Activated CD4-positive, alpha-beta memory T cell treated with anti-CD3 and anti-CD28 coated beads for 36 hours (primary cell): ENCODE measurements around the gene MAPRE2. TPM values are rescaled to one million over a fixed set of nuclear protein-coding genes. Genes with fewer than 3 reads are reported as not detected.

Experiments used
- CTCF ChIA-PET: fragments of 350-600 bp; sonication (Branson Sonifier 250); formaldehyde crosslinking; loops from one replicate; lab custom pipeline; 2021; ENCODE audit warnings: antibody characterized with exemption, inconsistent platforms; lab: Charles Lee
- POLR2A ChIA-PET: fragments of 350-600 bp; sonication (Branson Sonifier 250); formaldehyde crosslinking; loops from one replicate; lab custom pipeline; 2021; ENCODE audit warnings: antibody characterized with exemption; lab: Charles Lee
- DNase-seq: peaks from one replicate; pipeline ENCODE4 v3.0.0-alpha.2; 2020
- H3K27ac Mint-ChIP-seq: one replicate; pipeline ENCODE4 v1.8.0; 2021; ENCODE audit warnings: mixed read lengths
- H3K27me3 Mint-ChIP-seq: one replicate; pipeline ENCODE4 v1.8.0; 2021; ENCODE audit warnings: mixed read lengths
- H3K36me3 Mint-ChIP-seq: one replicate; pipeline ENCODE4 v1.8.0; 2021; ENCODE audit warnings: mixed read lengths
- H3K4me1 Mint-ChIP-seq: one replicate; pipeline ENCODE4 v1.8.0; 2021; ENCODE audit warnings: low read depth, mixed read lengths
- H3K4me3 Mint-ChIP-seq: one replicate; pipeline ENCODE4 v1.8.0; 2021; ENCODE audit warnings: mild to moderate bottlenecking, mixed read lengths
- H3K9me3 Mint-ChIP-seq: one replicate; pipeline ENCODE4 v1.8.0; 2021; ENCODE audit warnings: mixed read lengths
- intact Hi-C: fragments of 100-400 bp; cut with micrococcal nuclease; formaldehyde crosslinking; loops from one replicate; pipeline ENCODE4 v1.15.1; 2023
- total RNA-seq, 2 experiments: library from RNA; stranded (reverse); gene quantifications; one replicate each; pipeline ENCODE4 v1.2.3, GENCODE V29; 2021

MAPRE2 gene
- total RNA-seq, 2 experiments from 2014 or later, result 46.4 to 46.5 TPM

DNA sequence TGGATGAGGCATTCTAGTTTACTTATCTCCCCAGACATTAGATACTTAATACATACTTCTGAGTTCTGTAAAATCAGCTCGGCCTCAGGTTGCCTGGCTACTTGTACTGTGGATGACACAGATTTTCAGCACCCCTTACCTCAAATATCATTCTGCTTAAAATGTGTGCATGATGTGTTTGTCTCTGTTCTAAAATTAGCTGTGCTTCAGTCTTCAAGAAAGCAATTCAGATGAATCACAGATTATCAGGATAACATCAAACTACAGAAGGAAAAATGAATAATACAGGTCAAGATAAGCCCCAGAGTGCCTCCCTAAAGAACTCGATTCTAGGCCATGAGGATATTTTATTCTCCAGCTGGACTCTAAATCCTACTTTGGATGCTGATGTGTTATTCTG lies 21.3 kb upstream of the MAPRE2 start:
- H3K36me3 Mint-ChIP-seq, result no peaks in the 10 kb centered on the region
- CTCF ChIA-PET, result no interaction called here
- H3K4me3 Mint-ChIP-seq, result no peak overlapping the region
- intact Hi-C loops, result no loop called here
- H3K27me3 Mint-ChIP-seq, result peaks cover 5% of the 10 kb centered on the region
- H3K9me3 Mint-ChIP-seq, result no peaks in the 10 kb centered on the region
- H3K27ac Mint-ChIP-seq, result no peak overlapping the region
- H3K4me1 Mint-ChIP-seq, result no peaks in the 10 kb centered on the region
- POLR2A ChIA-PET, result no interaction called here
- no peak for DNase-seq

DNA sequence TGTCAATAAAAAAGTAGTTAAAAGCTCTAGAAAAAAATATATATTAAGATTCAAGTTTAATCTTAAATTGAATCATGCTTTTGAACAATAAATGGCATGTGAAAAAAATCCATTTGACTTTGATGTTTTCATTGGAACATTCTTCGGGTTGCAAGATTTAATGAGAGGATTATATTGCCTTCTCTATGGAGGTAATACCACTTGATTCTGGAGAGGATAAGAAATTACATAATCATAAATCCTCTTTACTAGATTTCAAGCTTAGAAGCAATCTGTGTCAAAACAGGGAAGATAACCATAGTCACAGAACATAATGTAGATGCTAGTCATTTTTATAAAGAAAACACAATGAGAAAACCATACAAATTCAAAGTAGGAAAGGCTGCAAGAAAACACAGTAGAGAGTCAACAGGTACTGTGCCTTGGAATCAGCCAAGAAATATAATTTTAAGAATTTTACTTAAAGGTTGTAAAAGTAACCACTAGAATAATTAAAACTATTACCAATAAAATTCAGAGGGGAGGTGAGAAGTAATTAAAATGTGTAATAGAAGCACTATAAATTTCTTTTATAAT lies 18.7 kb upstream of the MAPRE2 start:
- DNase-seq, result no peak
- POLR2A ChIA-PET, result no interaction called here
- Mint-ChIP-seq H3K27me3 (peaks cover 5% of the 10 kb centered on the region), H3K27ac (no peak overlapping the region), H3K4me1 (peaks cover 10% of the 10 kb centered on the region), H3K36me3 (no peaks in the 10 kb centered on the region), H3K4me3 (no peak overlapping the region), H3K9me3 (no peaks in the 10 kb centered on the region)
- intact Hi-C loops, result no loop called here
- CTCF ChIA-PET, result no interaction called here

DNA sequence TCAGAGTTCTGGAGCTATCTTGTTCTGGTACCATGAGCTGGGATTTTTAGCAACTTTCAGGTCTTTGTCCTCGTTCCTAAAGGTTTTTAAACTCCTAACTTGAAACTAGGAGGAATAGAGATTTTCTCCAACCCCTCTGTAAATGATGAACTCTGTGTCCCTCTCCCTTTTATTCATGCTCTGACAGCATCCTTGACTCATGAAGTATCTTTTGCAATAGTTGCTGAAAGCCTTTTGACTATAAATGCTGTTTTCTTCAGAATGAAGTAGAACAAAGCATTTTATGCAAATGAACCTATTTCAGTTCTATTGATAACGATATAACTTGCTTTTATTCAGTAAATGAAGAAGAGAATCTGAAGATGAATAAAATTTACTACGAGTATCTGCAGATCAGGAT lies 17.0 kb upstream of the MAPRE2 start:
- Mint-ChIP-seq H3K4me3 (no peak overlapping the region), H3K36me3 (no peaks in the 10 kb centered on the region), H3K27ac (no peak overlapping the region), H3K9me3 (no peaks in the 10 kb centered on the region), H3K4me1 (peaks cover 11% of the 10 kb centered on the region), H3K27me3 (peaks cover 1% of the 10 kb centered on the region)
- ChIA-PET CTCF (interaction anchor here (1.3 to 1.4 kb wide), 2 partner anchors 17 to 121 kb away, joined by 3 to 4 read pairs; no protein-coding TSS in a partner anchor), POLR2A (no interaction called here)
- intact Hi-C loops, result no loop called here
- DNase-seq, result no peak

DNA sequence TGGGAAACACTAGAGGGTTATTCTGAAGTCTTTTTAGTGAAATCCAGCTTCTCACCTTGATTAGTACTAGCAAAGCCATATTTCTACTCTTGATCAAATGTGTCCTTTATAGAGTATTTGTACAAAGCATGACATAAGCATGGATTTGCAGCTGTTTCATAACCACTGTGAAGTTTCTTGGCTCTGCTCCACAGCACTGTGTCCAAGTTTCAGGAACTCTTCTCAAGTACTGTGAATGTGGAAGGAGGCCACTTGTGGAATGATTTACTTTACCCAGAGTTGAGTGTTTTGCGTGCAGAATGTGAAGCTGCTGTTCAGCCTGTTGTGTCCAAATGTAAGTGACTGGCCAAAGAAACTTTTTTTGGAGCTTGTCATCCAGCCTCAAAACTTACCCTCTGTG lies 16.2 kb upstream of the MAPRE2 start:
- POLR2A ChIA-PET, result no interaction called here
- H3K9me3 Mint-ChIP-seq, result no peaks in the 10 kb centered on the region

DNA sequence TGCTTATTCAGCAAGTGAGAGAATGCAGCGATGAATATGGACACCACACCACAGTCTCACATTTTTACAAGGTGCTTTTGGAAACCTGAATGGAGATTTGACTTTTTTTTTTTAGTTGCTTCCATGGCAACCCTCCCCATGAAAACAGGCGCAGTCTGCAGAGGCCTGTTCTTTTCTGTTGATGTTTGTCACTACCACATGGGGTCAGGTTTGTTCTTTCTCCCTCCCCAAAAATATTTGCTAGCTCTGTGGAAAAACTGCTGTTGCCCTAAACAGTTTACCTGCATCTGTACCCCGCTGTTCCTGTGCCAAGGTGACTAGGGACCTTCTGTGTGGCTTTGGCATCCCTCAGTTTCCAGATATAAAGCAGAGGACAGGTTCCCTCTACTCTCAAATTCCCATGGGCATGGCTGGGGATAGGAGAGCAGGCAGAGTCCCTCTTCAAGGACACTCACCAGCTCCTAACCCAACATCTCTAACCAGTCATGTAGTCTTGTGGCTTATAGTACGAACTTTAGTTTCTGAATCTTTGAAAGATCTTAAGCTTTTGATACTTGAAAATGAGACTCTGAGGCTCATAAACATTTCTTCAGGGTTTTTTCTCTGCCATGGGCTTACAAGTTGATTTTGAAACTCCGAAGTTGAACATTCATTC lies 14.7 kb upstream of the MAPRE2 start:
- H3K9me3 Mint-ChIP-seq, result no peaks in the 10 kb centered on the region
- H3K4me1 Mint-ChIP-seq, result peaks cover 30% of the 10 kb centered on the region
- ChIA-PET POLR2A (interaction anchor here (1.0 kb wide), 1 partner anchor 15 kb away, joined by 6 read pairs; the partner anchor contains the start of gene MAPRE2), CTCF (interaction anchor here (1.0 to 5.6 kb wide), 7 partner anchors 14 to 329 kb away, joined by 3 to 57 read pairs (median 7); partner anchors contain the start of gene MAPRE2)
- intact Hi-C loops, result loop anchor here (1.0 kb wide), 1 partner anchor 117 kb away; no protein-coding TSS in a partner anchor
- H3K27me3 Mint-ChIP-seq, result peaks cover 1% of the 10 kb centered on the region
- DNase-seq, result no peak
- no peak overlapping the region for H3K27ac Mint-ChIP-seq
- no peaks in the 10 kb centered on the region for H3K36me3 Mint-ChIP-seq
- H3K4me3 Mint-ChIP-seq, result no peak overlapping the region

More for the DNA sequence above, 16.2 kb upstream of the MAPRE2 start:
- no peaks in the 10 kb centered on the region for H3K36me3 Mint-ChIP-seq
- H3K4me1 Mint-ChIP-seq, result peaks cover 17% of the 10 kb centered on the region
- DNase-seq, result no peak
- intact Hi-C loops, result no loop called here
- no peak overlapping the region for H3K4me3 Mint-ChIP-seq
- no peak overlapping the region for H3K27ac Mint-ChIP-seq
- peaks cover 1% of the 10 kb centered on the region for H3K27me3 Mint-ChIP-seq
- CTCF ChIA-PET, result interaction anchor here (0.8 to 5.6 kb wide), 7 partner anchors 15 to 330 kb away, joined by 3 to 57 read pairs (median 4); partner anchors contain the start of gene MAPRE2

DNA sequence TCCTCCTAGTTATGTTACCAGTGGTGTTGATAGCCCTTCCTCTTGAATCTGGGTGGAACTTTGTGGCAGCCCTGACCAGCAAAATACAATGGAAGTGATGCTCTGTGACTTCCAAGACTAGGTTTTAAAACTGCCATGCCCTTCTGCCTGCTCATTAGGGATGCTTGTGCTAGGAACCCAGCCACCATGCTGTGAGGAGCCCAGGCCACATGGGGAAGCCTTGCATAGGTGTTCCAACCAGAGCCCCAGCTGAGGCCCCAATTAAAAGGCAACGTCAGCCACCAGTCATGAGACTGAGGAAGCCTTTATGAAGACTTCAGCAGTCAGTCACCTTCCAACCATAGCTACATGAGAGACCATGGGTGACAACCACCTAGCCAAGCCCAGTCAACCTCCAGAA lies 14.0 kb upstream of the MAPRE2 start:
- Mint-ChIP-seq H3K4me3 (no peak overlapping the region), H3K27me3 (peaks cover 1% of the 10 kb centered on the region), H3K27ac (no peak overlapping the region), H3K4me1 (peaks cover 37% of the 10 kb centered on the region), H3K36me3 (no peaks in the 10 kb centered on the region), H3K9me3 (no peaks in the 10 kb centered on the region)
- intact Hi-C loops, result no loop called here
- POLR2A ChIA-PET, result interaction anchor here (3.4 kb wide), 1 partner anchor 14 kb away, joined by 46 read pairs; the partner anchor contains the start of gene MAPRE2
- peak; percentile 26 for DNase-seq
- CTCF ChIA-PET, result interaction anchor here (1.0 to 5.6 kb wide), 3 partner anchors 13 to 116 kb away, joined by 3 to 57 read pairs (median 17); partner anchors contain the start of gene MAPRE2

DNA sequence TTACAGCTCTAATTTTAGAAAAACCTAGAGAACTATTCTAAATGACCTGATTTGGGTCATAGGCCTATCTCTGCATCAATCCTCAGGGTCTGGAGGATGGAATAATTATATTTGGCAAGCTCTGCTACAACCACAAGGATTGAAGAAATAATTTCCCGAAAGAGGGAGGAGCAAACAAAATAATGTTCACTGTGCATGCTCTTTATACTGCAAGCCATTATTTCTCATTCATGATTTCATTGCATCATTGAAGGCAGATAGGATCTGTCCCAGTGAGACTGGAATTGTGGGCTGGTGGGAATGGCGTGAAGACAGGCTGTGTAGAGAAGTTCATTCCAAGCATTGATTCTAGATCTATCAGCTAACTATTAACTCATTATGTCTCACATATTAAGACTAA lies 12.7 kb upstream of the MAPRE2 start:
- Mint-ChIP-seq H3K9me3 (no peaks in the 10 kb centered on the region), H3K36me3 (no peaks in the 10 kb centered on the region), H3K27ac (no peak overlapping the region), H3K27me3 (no peaks in the 10 kb centered on the region), H3K4me3 (no peak overlapping the region), H3K4me1 (peaks cover 42% of the 10 kb centered on the region)
- intact Hi-C loops, result no loop called here
- CTCF ChIA-PET, result interaction anchor here (1.7 to 5.6 kb wide), 4 partner anchors 12 to 115 kb away, joined by 3 to 57 read pairs (median 11); partner anchors contain the start of gene MAPRE2
- POLR2A ChIA-PET, result interaction anchor here (0.5 to 3.4 kb wide), 5 partner anchors 12 to 537 kb away, joined by 3 to 46 read pairs (median 3); partner anchors contain the start of gene MAPRE2
- DNase-seq, result no peak

DNA sequence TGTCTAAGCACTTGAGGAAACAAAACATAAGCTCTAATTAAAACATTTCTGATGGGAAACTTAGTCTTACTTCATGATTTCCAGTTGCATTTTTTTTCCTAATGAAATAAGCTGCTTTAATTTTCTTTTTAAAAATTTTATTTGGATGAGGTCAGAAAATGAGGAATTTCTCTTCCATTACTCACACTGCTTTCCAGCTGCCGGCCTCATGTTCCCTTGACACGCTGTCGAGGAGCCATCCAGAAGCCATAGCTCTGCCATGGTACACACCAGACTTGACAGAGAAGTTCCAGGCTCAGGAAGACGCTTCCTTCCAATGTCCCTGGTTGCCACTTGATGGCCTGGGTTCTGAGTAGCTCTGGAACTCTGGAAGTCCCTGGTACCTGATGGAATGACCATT lies 12.1 kb upstream of the MAPRE2 start:
- Mint-ChIP-seq H3K4me3 (no peak overlapping the region), H3K27ac (peak overlapping the region; percentile 95), H3K9me3 (no peaks in the 10 kb centered on the region), H3K4me1 (peaks cover 42% of the 10 kb centered on the region), H3K27me3 (no peaks in the 10 kb centered on the region), H3K36me3 (no peaks in the 10 kb centered on the region)
- ChIA-PET CTCF (interaction anchor here (0.6 to 5.6 kb wide), 11 partner anchors 11 to 367 kb away, joined by 3 to 57 read pairs (median 4); partner anchors contain the start of gene MAPRE2), POLR2A (interaction anchor here (0.7 to 3.4 kb wide), 7 partner anchors 12 to 315 kb away, joined by 3 to 46 read pairs (median 5); partner anchors contain the start of genes MAPRE2, ZNF24 and ZSCAN30)
- DNase-seq, result no peak
- intact Hi-C loops, result loop anchor here (1.0 kb wide), 1 partner anchor 130 kb away; no protein-coding TSS in a partner anchor

DNA sequence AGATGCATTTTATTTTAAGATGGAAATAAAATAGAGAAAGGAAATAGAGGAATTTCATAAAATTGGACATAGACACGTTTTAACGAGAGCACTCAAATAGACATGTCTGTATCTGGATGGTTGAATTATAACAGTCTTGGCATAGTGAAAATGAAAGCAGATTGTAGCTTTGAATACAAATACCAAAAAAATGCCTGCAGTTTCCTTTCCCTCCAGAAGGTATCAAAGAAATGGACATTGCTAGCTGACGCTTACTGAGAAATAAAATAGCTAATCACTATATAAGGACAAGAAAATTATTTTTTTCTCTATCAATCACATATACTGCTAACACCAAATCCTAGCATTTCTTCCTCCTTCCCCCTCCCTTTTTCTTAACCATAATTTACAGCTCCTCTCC lies 11.4 kb upstream of the MAPRE2 start:
- H3K4me3 Mint-ChIP-seq, result peak overlapping the region; percentile 73
- CTCF ChIA-PET, result interaction anchor here (0.6 to 5.6 kb wide), 15 partner anchors 11 to 367 kb away, joined by 3 to 57 read pairs (median 3); partner anchors contain the start of genes MAPRE2 and ZNF397
- H3K27ac Mint-ChIP-seq, result peak overlapping the region; percentile 95
- no peaks in the 10 kb centered on the region for H3K9me3 Mint-ChIP-seq
- DNase-seq, result no peak
- POLR2A ChIA-PET, result interaction anchor here (1.1 to 3.4 kb wide), 5 partner anchors 11 to 315 kb away, joined by 4 to 46 read pairs (median 5); partner anchors contain the start of genes MAPRE2, ZNF24 and ZSCAN30
- intact Hi-C loops, result loop anchor here (1.0 to 2.0 kb wide), 3 partner anchors 12 to 211 kb away; partner anchors contain the start of genes MAPRE2 and ZNF397
- H3K4me1 Mint-ChIP-seq, result peaks cover 42% of the 10 kb centered on the region
- no peaks in the 10 kb centered on the region for H3K27me3 Mint-ChIP-seq
- no peaks in the 10 kb centered on the region for H3K36me3 Mint-ChIP-seq

DNA sequence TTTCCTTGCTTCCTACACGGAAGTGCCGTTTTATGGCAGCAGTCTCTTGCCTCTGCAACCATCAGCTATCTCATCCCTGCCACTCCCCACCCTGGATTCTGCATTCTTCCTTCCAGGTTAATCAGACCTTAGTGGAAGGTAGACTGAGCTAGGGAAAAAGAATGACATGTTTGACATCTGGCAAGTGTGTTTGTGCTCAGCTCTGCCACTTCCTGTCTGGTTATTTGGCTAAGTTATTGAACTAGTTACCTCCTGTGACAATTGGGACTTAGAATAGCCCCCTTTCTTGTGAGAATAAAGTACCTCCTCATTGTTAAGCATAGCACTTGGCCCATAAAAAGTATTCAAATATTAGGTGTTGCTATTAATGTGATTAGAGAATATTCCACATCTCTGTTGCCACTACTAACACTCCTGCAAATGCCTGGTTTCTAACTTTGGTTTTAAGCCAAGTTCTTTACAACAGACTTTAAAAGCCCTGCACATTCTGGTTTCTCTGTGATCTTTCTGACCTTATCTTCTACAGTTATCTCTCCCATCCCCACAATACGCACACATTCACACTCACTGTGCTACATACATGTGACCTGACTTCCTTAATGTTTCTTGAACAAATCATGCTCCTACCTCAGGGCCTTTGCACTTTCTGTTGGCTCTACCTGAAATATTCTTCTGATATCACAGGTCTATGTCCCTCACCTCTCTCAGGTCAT lies 10.8 kb upstream of the MAPRE2 start:
- Mint-ChIP-seq H3K9me3 (no peaks in the 10 kb centered on the region), H3K36me3 (no peaks in the 10 kb centered on the region), H3K4me1 (peaks cover 42% of the 10 kb centered on the region), H3K4me3 (peak overlapping the region; percentile 73), H3K27ac (peak overlapping the region; percentile 95), H3K27me3 (no peaks in the 10 kb centered on the region)
- CTCF ChIA-PET, result interaction anchor here (0.6 to 5.6 kb wide), 13 partner anchors 10 to 356 kb away, joined by 3 to 57 read pairs (median 4); partner anchors contain the start of genes MAPRE2 and ZNF397
- POLR2A ChIA-PET, result interaction anchor here (1.1 to 3.4 kb wide), 4 partner anchors 10 to 314 kb away, joined by 4 to 46 read pairs (median 6); partner anchors contain the start of genes MAPRE2, ZNF24 and ZSCAN30
- intact Hi-C loops, result loop anchor here (1.0 to 2.0 kb wide), 2 partner anchors 11 to 210 kb away; partner anchors contain the start of genes MAPRE2 and ZNF397
- DNase-seq, result peak; percentile 26

DNA sequence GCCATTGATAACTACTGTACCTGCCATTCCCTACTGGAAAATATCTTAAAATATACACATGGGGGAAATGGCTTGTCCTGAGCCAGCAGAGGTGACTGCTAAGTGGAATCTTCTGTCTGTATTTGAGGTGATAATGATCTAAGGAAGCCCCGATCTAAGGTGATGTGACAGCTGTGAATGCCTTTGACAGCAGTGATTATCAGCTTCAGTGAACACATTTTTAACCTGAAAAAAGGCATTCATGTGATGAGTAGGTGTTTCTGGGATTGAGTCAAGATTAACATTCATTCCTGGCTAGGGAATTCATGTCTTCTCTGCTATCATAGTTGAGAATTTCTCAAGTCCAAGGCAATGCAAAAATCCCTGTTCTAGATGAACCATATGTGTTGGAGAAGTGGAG lies 9.1 kb upstream of the MAPRE2 start:
- peaks cover 35% of the 10 kb centered on the region for H3K4me1 Mint-ChIP-seq
- intact Hi-C loops, result no loop called here
- H3K27ac Mint-ChIP-seq, result no peak overlapping the region
- H3K9me3 Mint-ChIP-seq, result no peaks in the 10 kb centered on the region
- no peak for DNase-seq
- ChIA-PET POLR2A (interaction anchor here (0.7 to 2.1 kb wide), 2 partner anchors 9 to 43 kb away, joined by 3 to 7 read pairs; partner anchors contain the start of gene MAPRE2), CTCF (interaction anchor here (1.8 kb wide), 1 partner anchor 9 kb away, joined by 9 read pairs; the partner anchor contains the start of gene MAPRE2)
- H3K4me3 Mint-ChIP-seq, result no peak overlapping the region
- H3K27me3 Mint-ChIP-seq, result no peaks in the 10 kb centered on the region
- no peaks in the 10 kb centered on the region for H3K36me3 Mint-ChIP-seq
